CD4-positive, alpha-beta T cell (primary cell): Measurements from ENCODE around the gene FBXL14. TPM values are rescaled to one million over a fixed set of nuclear protein-coding genes. Genes with fewer than 3 reads are reported as not detected.

ENCODE experiments used
- ATAC-seq: fragments of 200-7000 bp; cut with Tn5 transposase; one replicate; pipeline ENCODE4 v1.10.0; 2022; ENCODE audit warnings: mild to moderate bottlenecking; ENCODE audit not compliant: poor library complexity
- CTCF ChIA-PET: fragments of 350-600 bp; sonication (Branson Sonifier 250); formaldehyde crosslinking; loops from one replicate; lab custom pipeline; 2021; ENCODE audit warnings: antibody characterized with exemption, inconsistent platforms; lab: Charles Lee
- POLR2A ChIA-PET: fragments of 350-600 bp; sonication (Branson Sonifier 250); formaldehyde crosslinking; loops from one replicate; lab custom pipeline; 2021; ENCODE audit warnings: antibody characterized with exemption, inconsistent platforms; lab: Charles Lee
- DNase-seq, 14 experiments: peaks; one replicate each; pipeline ENCODE4 v3.0.0-alpha.2; 2013 to 2020; ENCODE audit warnings: mixed read lengths in 2 of 14
- H3K27ac ChIP-seq, 2 donors: one replicate each; pipeline versions ENCODE4 v1.5.1 to v1.7.0; 2013; ENCODE audit warnings: low read length in 2 of 2, low read depth in 1 of 2, mild to moderate bottlenecking in 1 of 2
- H3K27me3 ChIP-seq, 2 experiments: 1 replicate in 1 of 2; 2 replicates in 1 of 2; pipeline versions ENCODE4 v1.6.1 to v1.7.0; 2013; ENCODE audit warnings: low read length in 2 of 2, control low read depth in 1 of 2, mild to moderate bottlenecking in 1 of 2, moderate library complexity in 1 of 2; ENCODE audit not compliant: insufficient read depth in 2 of 2, control insufficient read depth in 1 of 2
- H3K36me3 ChIP-seq: one replicate; pipeline ENCODE4 v1.6.1; 2013; ENCODE audit warnings: low read length, control low read depth; ENCODE audit not compliant: insufficient read depth
- H3K4me1 ChIP-seq: one replicate; pipeline ENCODE4 v1.6.1; 2013; ENCODE audit warnings: low read length, control low read depth; ENCODE audit not compliant: insufficient read depth
- H3K4me3 ChIP-seq: one replicate; pipeline ENCODE4 v1.5.1; 2013; ENCODE audit warnings: mild to moderate bottlenecking, low read length, moderate library complexity
- H3K9me3 ChIP-seq, 2 experiments: 1 replicate in 1 of 2; 2 replicates in 1 of 2; pipeline versions ENCODE4 v1.6.1 to v1.7.0; 2013; ENCODE audit warnings: low read length in 2 of 2, mild to moderate bottlenecking in 2 of 2, control low read depth in 1 of 2, moderate library complexity in 1 of 2; ENCODE audit not compliant: control insufficient read depth in 1 of 2, insufficient read depth in 1 of 2
- H3K27ac Mint-ChIP-seq: one replicate; pipeline ENCODE4 v1.8.0; 2020; ENCODE audit warnings: mixed read lengths
- H3K27me3 Mint-ChIP-seq: one replicate; pipeline ENCODE4 v1.8.0; 2021; ENCODE audit warnings: mixed read lengths
- H3K36me3 Mint-ChIP-seq: one replicate; pipeline ENCODE4 v1.8.0; 2021; ENCODE audit warnings: low read depth, mixed read lengths
- H3K4me1 Mint-ChIP-seq: one replicate; pipeline ENCODE4 v1.8.0; 2021; ENCODE audit warnings: low read depth, mixed read lengths
- H3K4me3 Mint-ChIP-seq: one replicate; pipeline ENCODE4 v1.8.0; 2020; ENCODE audit warnings: mild to moderate bottlenecking, mixed read lengths
- H3K9me3 Mint-ChIP-seq: one replicate; pipeline ENCODE4 v1.8.0; 2020; ENCODE audit warnings: mixed read lengths
- CTCF ChIP-seq: fragments of 200-600 bp; IDR thresholded peaks from one replicate; pipeline ENCODE4 v1.8.0; 2022; ENCODE audit warnings: antibody characterized with exemption, mild to moderate bottlenecking
- intact Hi-C, 2 experiments: fragments of 100-400 bp; cut with DNase I in 1 of 2; cut with micrococcal nuclease in 1 of 2; formaldehyde crosslinking; loops; one replicate each; pipeline versions ENCODE4 v1.15.1 to v1.9.0; 2023 to 2025; cut with DNase I, micrococcal nuclease
- total RNA-seq, 174 experiments: library from RNA in 2 of 174; stranded (reverse) in 2 of 174; gene quantifications; one replicate each; pipeline ENCODE4 v1.2.3 and lab custom pipeline; 2021 to 2026

Gene FBXL14
- total RNA-seq, 2 experiments from 2014 or later = 32.3 to 33.6 TPM

- CTCF ChIA-PET = interaction anchor here (2.4 kb wide), 1 partner anchor 463 kb away, joined by 6 read pairs; no protein-coding TSS in a partner anchor
- Mint-ChIP-seq H3K27ac (no peak overlapping the region), H3K27me3 (no peaks in the 10 kb centered on the region), H3K4me1 (peaks cover 12% of the 10 kb centered on the region), H3K4me3 (no peak overlapping the region), H3K9me3 (no peaks in the 10 kb centered on the region), H3K36me3 (no peaks in the 10 kb centered on the region)
- ATAC-seq (no peak), DNase-seq (no peak)
- H3K27me3 ChIP-seq = no peaks in the 10 kb centered on the region
- H3K4me3 ChIP-seq = no peak overlapping the region
- POLR2A ChIA-PET = no interaction called here
- peaks cover 2% of the 10 kb centered on the region for H3K36me3 ChIP-seq
- intact Hi-C loops = no loop called here
- TF ChIP-seq CTCF = no peak
- no peaks in the 10 kb centered on the region for H3K9me3 ChIP-seq
- peaks cover 2% of the 10 kb centered on the region for H3K4me1 ChIP-seq
- no peak overlapping the region for H3K27ac ChIP-seq
Measured at GRCh38 chr12:1580526-1580925, 13.9 kb downstream of the FBXL14 start.

GRCh38 chr12:1579651-1580435 is 14.5 kb downstream of the FBXL14 start:
- TF ChIP-seq CTCF = no peak
- H3K27me3 Mint-ChIP-seq = no peaks in the 10 kb centered on the region
- H3K27ac ChIP-seq = no peak overlapping the region
- DNase-seq (no peak), ATAC-seq (no peak)
- no peaks in the 10 kb centered on the region for H3K9me3 Mint-ChIP-seq
- H3K27me3 ChIP-seq = no peaks in the 10 kb centered on the region
- ChIA-PET CTCF (interaction anchor here (2.4 kb wide), 1 partner anchor 462 kb away, joined by 6 read pairs; no protein-coding TSS in a partner anchor), POLR2A (no interaction called here)
- H3K27ac Mint-ChIP-seq = no peak overlapping the region
- intact Hi-C loops = no loop called here
- H3K4me1 ChIP-seq = peaks cover 2% of the 10 kb centered on the region
- no peaks in the 10 kb centered on the region for H3K36me3 Mint-ChIP-seq
- H3K36me3 ChIP-seq = peaks cover 2% of the 10 kb centered on the region
- no peaks in the 10 kb centered on the region for H3K9me3 ChIP-seq
- H3K4me3 Mint-ChIP-seq = no peak overlapping the region
- H3K4me1 Mint-ChIP-seq = peaks cover 12% of the 10 kb centered on the region
- H3K4me3 ChIP-seq = no peak overlapping the region

GRCh38 chr12:1576410-1577241 is 17.8 kb downstream of the FBXL14 start:
- H3K27ac Mint-ChIP-seq = no peak overlapping the region
- Histone ChIP-seq H3K4me1 (no peaks in the 10 kb centered on the region), H3K9me3 (no peaks in the 10 kb centered on the region), H3K27ac (no peak overlapping the region), H3K27me3 (no peaks in the 10 kb centered on the region), H3K4me3 (no peak overlapping the region), H3K36me3 (peaks cover 2% of the 10 kb centered on the region)
- intact Hi-C loops = no loop called here
- ATAC-seq (no peak), DNase-seq (no peak)
- H3K4me1 Mint-ChIP-seq = no peaks in the 10 kb centered on the region
- ChIA-PET POLR2A (interaction anchor here (1.1 kb wide), 1 partner anchor 482 kb away, joined by 3 read pairs; no protein-coding TSS in a partner anchor), CTCF (no interaction called here)
- H3K4me3 Mint-ChIP-seq = no peak overlapping the region
- H3K9me3 Mint-ChIP-seq = no peaks in the 10 kb centered on the region
- no peak for TF ChIP-seq CTCF
- no peaks in the 10 kb centered on the region for H3K27me3 Mint-ChIP-seq
- H3K36me3 Mint-ChIP-seq = no peaks in the 10 kb centered on the region
